ENCODE data around the gene STK39. TPM values are rescaled to one million over a fixed set of nuclear protein-coding genes. Genes with fewer than 3 reads are reported as not detected.

Gene STK39
- total RNA-seq, 1 experiment from 2014 or later = 22.1 TPM

DNA sequence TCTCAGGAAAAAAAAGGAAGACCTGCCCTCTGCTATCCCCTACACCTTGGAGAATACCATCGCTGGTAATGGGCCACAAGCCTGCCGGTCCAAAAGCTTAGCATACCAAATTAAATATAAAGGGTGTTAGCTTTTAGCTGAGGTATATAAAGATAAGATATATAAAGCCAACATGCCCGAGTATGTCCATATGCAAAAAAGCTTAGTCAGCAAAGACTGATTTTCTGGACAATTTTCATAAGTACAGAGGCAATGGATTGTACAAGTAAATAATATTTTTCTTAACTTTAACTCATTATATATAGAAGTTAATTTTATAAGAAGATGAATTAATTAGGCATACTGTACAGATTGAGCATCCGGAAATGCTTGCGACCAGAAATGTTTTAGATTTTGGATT lies 106.5 kb downstream of the STK39 start:
- Histone ChIP-seq H4K20me1 (ENCODE audit: control insufficient read depth, insufficient read depth, insufficient read length) (no peaks in the 10 kb centered on the region), H3K27me3 (ENCODE audit: insufficient read depth, low read length) (no peaks in the 10 kb centered on the region), H3K56ac (ENCODE audit: insufficient read length, low read depth, low read length) (no peak overlapping the region), H2BK12ac (ENCODE audit: insufficient read length, low read depth, low read length) (no peak overlapping the region), H3K4me1 (ENCODE audit: insufficient read depth, low read length) (peaks cover 9% of the 10 kb centered on the region), H3K4me2 (ENCODE audit: insufficient read depth, insufficient read length, low read length) (no peak overlapping the region), H3K14ac (ENCODE audit: insufficient read depth, low read length) (no peak overlapping the region), H4K8ac (replicated peaks; ENCODE audit: insufficient read length, low read depth, low read length) (no peak overlapping the region), H2AFZ (ENCODE audit: low read length) (no peak overlapping the region), H3K9ac (ENCODE audit: extremely low read depth, insufficient read length, low read length) (no peak overlapping the region), H3K4ac (ENCODE audit: low read depth, low read length) (no peak overlapping the region), H3K27ac (ENCODE audit: insufficient read length, low read depth, low read length) (no peak overlapping the region), H4K91ac (ENCODE audit: insufficient read length, low read depth, low read length) (no peak overlapping the region), H3T11ph (ENCODE audit: low read length) (no peak overlapping the region), H3K18ac (ENCODE audit: insufficient read length, low read depth, low read length) (no peak overlapping the region), H2BK20ac (ENCODE audit: low read depth, low read length, poor library complexity, severe bottlenecking) (no peak overlapping the region), H3K23ac (ENCODE audit: insufficient read length, low read depth, low read length) (no peak overlapping the region), H2AK5ac (ENCODE audit: insufficient read length, low read length) (no peak overlapping the region), H2BK15ac (ENCODE audit: low read depth, low read length) (no peak overlapping the region), H3K79me1 (ENCODE audit: insufficient read depth, low read depth, low read length, poor library complexity, severe bottlenecking) (no peaks in the 10 kb centered on the region), H2BK5ac (ENCODE audit: insufficient read length, low read length) (no peak overlapping the region), H2BK120ac (ENCODE audit: low read depth, low read length, poor library complexity, severe bottlenecking) (no peak overlapping the region), H4K5ac (ENCODE audit: insufficient read length, low read depth, low read length) (no peak overlapping the region), H3K23me2 (ENCODE audit: insufficient read length, low read depth, low read length, poor library complexity, severe bottlenecking) (no peaks in the 10 kb centered on the region), H3K79me2 (ENCODE audit: insufficient read depth, low read length) (no peaks in the 10 kb centered on the region), H3K9me3 (ENCODE audit: control insufficient read depth, low read depth, low read length) (no peaks in the 10 kb centered on the region)
- H3K27ac Mint-ChIP-seq = no peak overlapping the region
- H3K9me3 Mint-ChIP-seq = no peaks in the 10 kb centered on the region
- no peaks in the 10 kb centered on the region for H3K27me3 Mint-ChIP-seq (ENCODE audit: low read depth)
- peaks cover 23 to 26% of the 10 kb centered on the region in 2 experiments for H3K4me1 Mint-ChIP-seq
- no peak overlapping the region for H3K4me3 Mint-ChIP-seq
- no peak for DNase-seq
- no peaks in the 10 kb centered on the region for H3K36me3 Mint-ChIP-seq (ENCODE audit: insufficient read depth in 1 of 3, low read depth in 3 of 3)
- TF ChIP-seq, protein P1, sequence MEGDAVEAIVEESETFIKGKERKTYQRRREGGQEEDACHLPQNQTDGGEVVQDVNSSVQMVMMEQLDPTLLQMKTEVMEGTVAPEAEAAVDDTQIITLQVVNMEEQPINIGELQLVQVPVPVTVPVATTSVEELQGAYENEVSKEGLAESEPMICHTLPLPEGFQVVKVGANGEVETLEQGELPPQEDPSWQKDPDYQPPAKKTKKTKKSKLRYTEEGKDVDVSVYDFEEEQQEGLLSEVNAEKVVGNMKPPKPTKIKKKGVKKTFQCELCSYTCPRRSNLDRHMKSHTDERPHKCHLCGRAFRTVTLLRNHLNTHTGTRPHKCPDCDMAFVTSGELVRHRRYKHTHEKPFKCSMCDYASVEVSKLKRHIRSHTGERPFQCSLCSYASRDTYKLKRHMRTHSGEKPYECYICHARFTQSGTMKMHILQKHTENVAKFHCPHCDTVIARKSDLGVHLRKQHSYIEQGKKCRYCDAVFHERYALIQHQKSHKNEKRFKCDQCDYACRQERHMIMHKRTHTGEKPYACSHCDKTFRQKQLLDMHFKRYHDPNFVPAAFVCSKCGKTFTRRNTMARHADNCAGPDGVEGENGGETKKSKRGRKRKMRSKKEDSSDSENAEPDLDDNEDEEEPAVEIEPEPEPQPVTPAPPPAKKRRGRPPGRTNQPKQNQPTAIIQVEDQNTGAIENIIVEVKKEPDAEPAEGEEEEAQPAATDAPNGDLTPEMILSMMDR (conservative IDR thresholded peaks at IDR 0.05) = no peak
- no CpG with 5 or more reads among the region's 5 CpGs for WGBS (ENCODE audit: extremely low coverage, insufficient read length, low lambda C conversion rate)
